ENCODE measurements around the gene NAA15.

- TF ChIP-seq POLR2A (IDR thresholded peaks at IDR 0.05) (no peak), CTCF (IDR thresholded peaks at IDR 0.05) (no peak), POLR2AphosphoS5 (IDR thresholded peaks at IDR 0.05) (no peak), EP300 (IDR thresholded peaks at IDR 0.05) (no peak)
Observed at GRCh38 chr4:139402436-139402835, 101.1 kb downstream of the NAA15 start.

Measured in gastroesophageal sphincter (tissue), 3 donors.